ENCODE results near the gene GPC5.

Gene GPC5

GRCh38 chr13:91948736-91949135, 550.3 kb downstream of the GPC5 start:
- 0 out of 2 replicates have a peak, but pooled peaks cover 2% of the 10 kb centered on the region for H3K4me1 ChIP-seq (ENCODE audit: low read length)
- H2AFZ ChIP-seq (ENCODE audit: low read depth, low read length): no peak overlapping the region
- no peak overlapping the region for H3K9ac ChIP-seq (ENCODE audit: low read length)
- H3K27ac ChIP-seq (ENCODE audit: low read length): no peak overlapping the region
- no peak overlapping the region for H3K4me2 ChIP-seq (ENCODE audit: low read length)
- no peaks in the 10 kb centered on the region for H3K36me3 ChIP-seq (replicated peaks; ENCODE audit: low read depth, low read length)
- TF ChIP-seq EZH2phosphoT487 (IDR thresholded peaks at IDR 0.05; ENCODE audit: low read depth): no peak
- no peak for TF ChIP-seq CTCF (IDR thresholded peaks at IDR 0.05; ENCODE audit: low read depth, low read length)
- peaks cover 6% of the 10 kb centered on the region; the same call in 1 of the 2 replicates for H3K27me3 ChIP-seq (ENCODE audit: low read depth, low read length)
- no peaks in the 10 kb centered on the region for H3K79me2 ChIP-seq (ENCODE audit: low read length)
- no peaks in the 10 kb centered on the region for H4K20me1 ChIP-seq (ENCODE audit: insufficient read depth, low read length)
- no peak overlapping the region for H3K4me3 ChIP-seq (ENCODE audit: low read length)
- no peaks in the 10 kb centered on the region for H3K9me3 ChIP-seq (ENCODE audit: insufficient read depth, low read length)

- TF ChIP-seq CTCF (IDR thresholded peaks at IDR 0.05; ENCODE audit: low read depth, low read length): no peak
- Histone ChIP-seq H3K4me3 (ENCODE audit: low read length) (no peak overlapping the region), H2AFZ (ENCODE audit: low read depth, low read length) (no peak overlapping the region), H3K4me2 (ENCODE audit: low read length) (no peak overlapping the region), H3K79me2 (ENCODE audit: low read length) (no peaks in the 10 kb centered on the region), H3K9ac (ENCODE audit: low read length) (no peak overlapping the region), H3K36me3 (replicated peaks; ENCODE audit: low read depth, low read length) (no peaks in the 10 kb centered on the region), H3K4me1 (ENCODE audit: low read length) (0 out of 2 replicates have a peak, but pooled peaks cover 2% of the 10 kb centered on the region), H3K27me3 (ENCODE audit: low read depth, low read length) (peaks cover 2% of the 10 kb centered on the region; the same call in 1 of the 2 replicates), H3K27ac (ENCODE audit: low read length) (no peak overlapping the region), H3K9me3 (ENCODE audit: insufficient read depth, low read length) (no peaks in the 10 kb centered on the region), H4K20me1 (ENCODE audit: insufficient read depth, low read length) (no peaks in the 10 kb centered on the region)
Measured at GRCh38 chr13:91950803-91951202, 552.4 kb downstream of the GPC5 start.

GRCh38 chr13:91955546-91956355, 557.3 kb downstream of the GPC5 start:
- no peaks in the 10 kb centered on the region for H3K27me3 ChIP-seq (ENCODE audit: low read depth, low read length)
- no peaks in the 10 kb centered on the region for H3K36me3 ChIP-seq (replicated peaks; ENCODE audit: low read depth, low read length)

More at GRCh38 chr13:91955546-91956355, 557.3 kb downstream of the GPC5 start:
- TF ChIP-seq EZH2phosphoT487 (IDR thresholded peaks at IDR 0.05; ENCODE audit: low read depth): no peak
- no peak for TF ChIP-seq CTCF (IDR thresholded peaks at IDR 0.05; ENCODE audit: low read depth, low read length)
- Histone ChIP-seq H3K79me2 (ENCODE audit: low read length) (no peaks in the 10 kb centered on the region), H3K4me1 (ENCODE audit: low read length) (no peaks in the 10 kb centered on the region), H3K4me3 (ENCODE audit: low read length) (no peak overlapping the region), H3K9ac (ENCODE audit: low read length) (no peak overlapping the region), H3K9me3 (ENCODE audit: insufficient read depth, low read length) (no peaks in the 10 kb centered on the region), H3K4me2 (ENCODE audit: low read length) (no peak overlapping the region), H3K27ac (ENCODE audit: low read length) (no peak overlapping the region), H4K20me1 (ENCODE audit: insufficient read depth, low read length) (no peaks in the 10 kb centered on the region), H2AFZ (ENCODE audit: low read depth, low read length) (no peak overlapping the region)

All from OCI-LY3 (cell line).